Measurements from ENCODE around the gene PDIA5.
A peak's percentile ranks its signal among the peaks of the same experiment; 100 is the strongest.
"Not testable (repeated sequence)": the region's sequence is repeated elsewhere in the genome, so short reads cannot be mapped to it uniquely, and the experiment has no call there.

Gene PDIA5

DNA sequence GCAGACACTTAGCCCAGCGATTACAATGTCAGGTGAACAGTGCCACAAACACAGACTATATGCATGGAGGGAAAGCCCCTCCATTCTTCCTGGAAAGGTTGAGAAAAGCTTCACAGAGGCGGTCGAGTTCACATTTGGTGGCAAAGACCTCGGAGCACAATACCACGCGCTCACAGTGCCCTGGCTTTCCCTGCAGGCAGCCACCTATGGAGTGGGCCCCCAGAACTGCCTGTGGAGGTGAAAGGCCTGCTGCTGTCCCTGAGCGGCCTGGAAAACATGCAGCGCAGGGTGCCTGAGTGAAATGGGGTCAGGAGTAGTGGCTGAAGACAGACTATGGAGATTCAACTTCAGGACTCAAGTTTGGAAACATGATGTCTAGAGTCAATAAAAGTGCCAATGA lies 26.9 kb downstream of the PDIA5 start:
- no peak for DNase-seq (ENCODE audit: low spot score)

DNA sequence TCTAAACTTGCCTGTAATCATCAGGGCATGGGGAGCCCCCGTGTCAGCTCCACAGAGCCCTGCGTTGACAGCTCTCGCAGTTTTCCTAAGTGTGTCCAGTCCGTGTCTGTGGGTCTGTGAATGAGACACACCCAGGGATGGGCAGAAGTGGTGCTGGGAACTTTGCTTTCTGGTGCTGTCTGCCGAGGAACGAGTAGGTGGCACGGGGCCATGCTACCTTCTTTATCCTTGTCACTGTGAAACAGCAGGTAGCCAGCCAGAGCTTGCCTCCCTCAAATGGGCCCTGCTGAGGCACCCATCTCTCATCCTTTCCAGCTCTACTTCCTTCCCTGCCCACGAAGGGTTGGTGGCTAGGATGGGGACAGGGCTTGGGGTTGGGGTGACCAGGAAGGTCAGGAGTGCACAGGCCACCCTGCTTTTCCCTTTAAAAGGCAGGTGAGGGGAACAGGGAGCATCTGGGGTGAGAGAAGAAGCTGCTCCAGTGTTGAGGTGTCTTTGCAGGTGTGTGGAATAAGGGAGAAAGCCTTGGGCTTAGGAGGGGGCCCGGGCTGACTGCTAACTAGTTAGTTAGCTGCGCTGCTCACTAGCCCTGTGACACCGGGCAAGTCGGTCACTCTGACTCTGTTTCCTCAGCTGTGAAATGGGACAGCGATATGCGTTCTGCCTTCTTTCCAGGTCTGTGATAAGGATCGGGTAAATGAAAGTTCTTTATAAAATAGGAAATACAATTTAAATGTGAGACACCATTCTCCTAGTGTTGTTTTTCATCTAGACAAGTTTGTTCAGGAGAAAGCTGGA lies 27.9 kb downstream of the PDIA5 start:
- DNase-seq (ENCODE audit: low spot score) = no peak

DNA sequence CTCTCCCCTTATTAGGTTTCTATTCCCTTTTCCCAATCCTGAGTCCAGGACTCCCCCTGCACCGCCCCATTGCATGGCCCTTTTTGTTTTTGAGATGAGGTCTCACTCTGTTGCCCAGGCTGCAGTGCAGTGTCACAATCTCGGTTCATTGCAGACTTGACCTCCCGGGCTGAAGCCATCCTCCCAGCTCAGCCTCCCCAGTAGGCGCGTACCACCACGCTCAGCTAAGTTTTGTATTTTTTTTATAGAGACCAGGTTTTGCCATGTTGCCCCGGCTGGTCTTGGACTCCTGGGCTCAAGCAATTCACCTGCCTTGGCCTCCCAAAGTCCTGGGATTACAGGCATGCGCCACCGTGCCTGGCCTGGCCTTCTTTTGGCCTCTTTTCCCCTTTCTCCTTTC lies 29.3 kb downstream of the PDIA5 start:
- DNase-seq (ENCODE audit: low spot score) = no peak

DNA sequence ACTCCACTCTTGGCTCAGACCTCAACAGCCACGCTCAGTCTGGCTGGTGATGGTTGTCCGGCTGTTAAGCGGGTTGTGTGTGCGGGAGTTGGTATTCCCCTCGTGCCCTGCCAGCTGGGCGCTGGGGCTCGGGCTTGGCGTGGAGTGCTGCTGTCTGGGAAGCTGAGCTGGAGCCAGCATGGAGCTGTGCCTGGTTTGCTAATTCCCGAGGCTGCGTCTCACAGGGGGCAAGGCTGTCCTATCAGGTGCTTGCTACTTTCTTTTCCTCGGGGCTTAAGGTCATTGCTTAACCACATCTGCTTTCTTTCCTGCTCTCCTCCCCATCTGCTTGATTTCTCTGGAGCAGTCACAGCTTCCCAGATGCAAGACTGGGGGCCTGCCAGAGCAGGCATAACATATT lies 29.9 kb downstream of the PDIA5 start:
- no peak for DNase-seq (ENCODE audit: low spot score)

DNA sequence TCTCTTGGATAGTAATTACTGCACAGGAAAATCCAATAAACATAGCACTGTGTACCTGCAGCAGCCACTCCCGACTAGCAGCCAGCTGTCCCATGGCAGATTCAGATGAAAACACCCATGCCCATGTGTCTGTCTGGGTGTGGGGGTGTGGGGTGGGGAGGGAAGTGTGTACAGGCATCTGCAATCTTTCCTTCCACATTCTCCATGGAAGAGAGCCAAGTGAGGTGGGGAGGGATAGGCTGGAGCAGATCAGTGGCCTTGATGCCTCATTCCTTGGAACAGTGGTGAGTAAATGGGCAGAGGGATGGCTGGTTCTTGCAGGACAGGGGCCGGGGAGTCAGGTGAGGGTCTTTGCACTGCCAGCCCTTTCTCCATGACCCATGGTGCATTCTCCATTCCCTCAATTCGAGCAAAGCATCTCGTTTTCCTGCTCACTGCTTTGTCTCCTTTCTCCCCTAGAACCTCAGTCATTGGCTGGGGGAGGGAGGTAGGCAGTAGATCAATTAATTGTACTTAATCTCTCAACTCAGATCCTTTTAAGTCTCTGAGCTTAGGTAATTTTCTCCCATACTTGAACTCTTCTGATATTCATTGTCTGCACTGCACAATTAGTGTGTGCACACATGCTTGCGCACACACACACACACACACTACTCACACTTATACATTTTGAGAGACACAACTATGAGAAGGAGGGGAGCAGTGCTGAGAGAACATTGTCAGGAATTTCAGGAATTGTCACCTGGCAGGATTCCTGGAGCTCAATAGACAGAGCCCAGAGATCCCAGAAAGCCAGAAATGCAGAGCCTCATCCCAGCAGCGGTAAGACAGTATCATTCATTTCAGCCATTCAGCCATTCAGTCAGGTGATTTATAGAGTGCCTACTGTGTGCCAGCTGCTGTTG lies 31.9 kb downstream of the PDIA5 start:
- DNase-seq (ENCODE audit: low spot score) = no peak

DNA sequence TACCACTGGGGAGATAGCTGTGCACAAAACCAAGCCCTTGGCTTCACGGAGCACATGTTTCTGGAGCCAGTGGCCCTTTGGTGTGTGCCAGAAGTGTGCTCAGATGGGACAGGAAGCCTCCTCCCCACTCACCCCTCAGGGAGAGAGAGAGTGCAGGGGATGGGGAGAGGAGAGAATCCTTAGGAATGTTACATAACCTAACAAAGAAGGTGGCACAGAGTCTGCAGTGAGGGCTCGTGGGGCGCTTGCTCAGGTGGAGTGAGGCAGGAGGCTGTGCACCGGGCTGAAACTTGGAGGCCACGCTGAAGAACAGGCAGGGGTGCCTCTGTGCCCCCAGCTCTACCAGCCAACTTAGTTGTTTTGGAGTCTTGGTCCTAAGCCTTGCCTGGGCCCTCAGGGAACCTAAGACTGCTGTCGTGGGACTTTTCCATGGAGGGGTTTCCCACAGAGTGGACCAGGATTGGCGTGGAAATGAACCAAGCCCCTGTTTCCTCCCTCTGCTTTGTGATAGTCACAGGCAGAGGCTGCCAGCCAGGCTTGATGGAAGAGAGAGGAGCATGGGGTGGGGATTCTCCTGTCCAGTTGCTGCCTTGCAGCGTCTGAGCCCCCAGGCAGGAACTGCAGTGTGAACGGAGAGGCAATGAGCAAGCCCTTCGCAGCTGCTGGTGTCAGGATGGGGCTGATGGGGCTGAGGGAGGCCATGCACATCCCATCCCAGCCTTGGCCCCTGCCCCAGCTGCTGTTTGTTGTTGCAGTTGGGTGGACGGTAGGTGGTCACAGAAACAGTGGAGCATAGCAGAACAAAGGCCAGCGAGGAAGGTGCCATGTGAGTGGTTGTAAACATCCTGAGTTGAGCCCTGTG lies 32.7 kb downstream of the PDIA5 start:
- no peak for DNase-seq (ENCODE audit: low spot score)

DNA sequence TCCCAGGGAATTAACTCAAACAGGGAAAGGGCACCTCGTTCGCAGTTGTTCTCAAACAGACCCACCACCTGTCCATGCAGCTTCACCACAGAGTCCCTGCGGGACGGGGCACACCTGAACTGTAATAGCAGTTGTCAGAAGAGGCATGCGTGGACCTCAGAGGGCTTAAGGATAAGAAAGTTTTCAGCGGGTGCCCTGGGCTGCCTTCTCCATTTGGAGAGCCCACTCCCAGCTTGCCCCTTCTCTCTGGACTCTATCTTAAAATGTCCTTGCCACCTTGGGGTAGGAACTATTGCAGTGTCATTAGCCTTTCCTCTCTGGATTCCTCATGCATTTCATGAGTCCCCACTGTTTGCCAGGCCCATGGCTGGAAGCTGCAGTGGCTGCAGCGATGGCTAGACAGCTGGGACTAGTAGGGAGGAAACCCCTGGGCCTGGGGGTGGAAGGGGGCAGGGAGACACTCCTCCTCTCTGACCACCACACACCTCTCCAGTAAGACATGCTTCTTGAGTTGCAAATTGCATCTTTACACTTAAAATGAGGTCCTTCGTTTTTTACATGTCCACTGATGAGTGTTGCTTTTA lies 33.5 kb downstream of the PDIA5 start:
- DNase-seq (ENCODE audit: low spot score) = no peak

DNA sequence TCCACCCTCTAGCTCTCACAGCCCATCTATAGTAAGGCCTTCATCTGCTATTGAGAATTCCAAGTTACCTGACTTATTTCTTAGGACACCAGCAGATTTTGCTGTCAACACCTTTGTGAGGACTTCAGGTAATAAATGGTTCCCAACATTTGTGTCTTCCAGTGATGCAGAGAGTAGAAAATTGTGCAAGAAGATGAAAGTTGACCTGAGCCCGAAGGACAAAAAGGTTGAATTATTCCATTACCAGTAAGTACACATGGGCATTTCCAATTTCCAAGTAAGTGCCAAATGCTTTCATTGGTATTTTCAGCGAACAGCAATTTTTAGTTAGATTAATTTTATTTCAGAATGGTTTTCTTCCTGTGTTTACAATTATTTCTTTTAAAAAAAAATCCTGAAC lies 35.4 kb downstream of the PDIA5 start:
- DNase-seq (ENCODE audit: low spot score) = no peak

DNA sequence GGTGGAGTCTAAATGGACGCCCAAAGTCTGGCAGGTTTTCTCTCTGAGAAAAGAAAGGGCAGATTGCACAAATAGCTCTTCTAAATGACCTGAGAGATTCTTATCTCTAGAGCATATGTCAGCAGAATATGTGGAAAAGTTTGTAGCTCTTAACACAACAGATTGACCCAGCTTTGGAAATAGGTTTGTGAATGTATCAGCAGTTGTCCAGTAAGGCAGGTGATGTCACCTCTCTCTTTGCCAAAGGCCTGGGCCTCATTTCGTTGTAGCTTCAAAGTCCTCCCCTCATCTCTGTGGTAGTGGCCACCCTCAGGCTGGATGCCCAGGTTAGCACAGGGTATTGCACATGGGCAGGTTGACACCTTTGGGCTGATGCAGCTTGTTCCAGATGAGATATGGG lies 36.0 kb downstream of the PDIA5 start:
- no peak for DNase-seq (ENCODE audit: low spot score)

DNA sequence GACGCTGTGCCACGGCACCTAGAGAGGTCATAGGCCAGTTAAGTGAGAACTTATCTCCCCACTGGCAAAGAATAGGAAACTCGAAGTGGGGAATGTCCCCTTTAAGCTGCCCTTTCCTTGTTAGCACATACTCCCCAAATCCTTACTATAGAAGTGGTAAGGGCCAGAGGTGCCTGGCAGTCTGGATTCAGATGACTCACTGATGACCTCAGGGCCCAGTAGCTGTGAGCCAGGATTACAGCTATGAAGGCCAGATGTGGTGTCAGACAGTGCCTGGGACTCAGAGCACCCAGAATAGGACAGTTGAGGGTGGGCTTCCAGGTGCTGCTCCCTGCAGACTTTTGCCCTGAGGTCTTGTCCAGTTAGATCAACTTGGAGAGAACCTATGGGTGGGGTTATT lies 37.7 kb downstream of the PDIA5 start:
- no peak for DNase-seq (ENCODE audit: low spot score)

DNA sequence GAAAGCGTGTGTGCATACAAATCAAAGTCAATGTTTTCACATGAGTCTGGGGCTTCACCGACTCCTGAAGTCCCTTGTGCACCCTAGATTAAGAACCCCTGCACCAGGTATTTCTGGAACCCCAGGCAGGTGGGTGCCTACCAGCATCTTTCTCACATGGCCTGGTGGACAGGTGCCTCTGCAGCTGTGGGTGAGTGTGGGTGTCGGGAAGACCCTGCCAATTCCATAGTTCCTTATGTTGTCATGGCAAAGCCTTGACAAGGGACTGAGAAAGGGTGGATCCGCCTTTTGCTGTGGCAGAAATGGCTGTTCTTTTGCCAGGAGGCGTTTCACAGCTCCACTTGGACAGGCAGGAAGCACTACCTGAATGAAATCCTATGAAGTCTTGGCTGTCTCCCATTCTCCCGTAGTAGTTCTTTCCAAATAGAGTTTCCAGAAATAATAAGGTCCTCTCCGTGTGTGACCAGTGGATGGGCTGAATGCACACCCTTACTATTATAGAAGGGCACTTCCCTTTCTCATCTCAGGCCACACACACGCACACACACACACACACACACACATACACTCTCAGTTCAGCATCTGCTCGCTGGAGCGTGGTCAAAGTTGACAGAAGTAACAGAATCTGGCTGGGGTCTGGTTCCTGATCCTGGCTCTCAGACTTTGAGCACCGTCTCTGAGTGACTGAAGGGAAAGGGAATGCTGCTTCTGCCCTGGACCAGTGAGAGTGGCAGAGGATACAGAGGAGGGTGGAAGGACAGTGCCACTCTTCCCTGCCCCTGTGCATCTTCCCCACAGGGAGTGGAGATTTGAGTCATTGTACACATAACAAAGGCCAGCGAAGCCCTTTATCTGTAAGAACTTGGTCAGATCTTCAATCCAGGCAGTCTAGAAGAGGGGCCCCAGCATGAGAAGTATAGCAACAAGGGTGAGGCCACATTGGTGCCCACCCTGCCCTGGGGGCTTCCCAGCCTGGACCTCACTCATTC lies 38.7 kb downstream of the PDIA5 start:
- DNase-seq (ENCODE audit: low spot score) = no peak

DNA sequence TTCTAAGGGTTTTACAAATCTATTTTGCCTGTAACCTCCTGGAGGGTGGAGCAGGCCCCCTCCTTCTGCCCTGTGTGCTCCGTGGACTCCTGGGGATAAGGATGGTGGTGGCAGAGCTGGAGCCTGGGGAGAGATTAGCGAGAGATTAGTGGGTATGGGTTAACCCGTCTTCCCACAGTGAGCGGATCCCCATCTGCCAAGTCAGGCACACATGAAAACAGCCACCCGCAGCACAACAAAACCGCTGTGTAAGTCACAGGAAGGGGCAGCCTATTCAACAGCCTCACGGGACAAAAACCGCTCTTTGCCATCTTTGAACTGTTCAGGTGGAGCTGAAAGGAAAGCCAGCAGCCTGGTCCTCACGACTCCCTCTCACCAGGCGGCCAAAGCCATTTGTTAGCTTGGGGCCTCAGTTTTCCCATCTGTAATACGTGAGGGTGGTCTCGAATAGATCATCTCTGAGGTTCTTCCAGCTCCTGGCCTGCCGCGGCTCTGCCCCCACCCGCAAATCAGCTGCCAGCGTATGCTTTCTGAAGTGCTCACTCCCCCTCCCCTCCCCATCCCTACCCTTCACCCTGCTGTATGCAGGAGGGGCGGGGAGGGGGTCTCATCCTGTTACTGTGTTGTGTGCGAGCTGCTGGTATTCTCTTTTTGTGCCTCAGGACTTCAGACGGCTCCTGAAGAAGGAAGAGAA lies 43.6 kb downstream of the PDIA5 start:
- peak; percentile 65 for DNase-seq (ENCODE audit: low spot score)

DNA sequence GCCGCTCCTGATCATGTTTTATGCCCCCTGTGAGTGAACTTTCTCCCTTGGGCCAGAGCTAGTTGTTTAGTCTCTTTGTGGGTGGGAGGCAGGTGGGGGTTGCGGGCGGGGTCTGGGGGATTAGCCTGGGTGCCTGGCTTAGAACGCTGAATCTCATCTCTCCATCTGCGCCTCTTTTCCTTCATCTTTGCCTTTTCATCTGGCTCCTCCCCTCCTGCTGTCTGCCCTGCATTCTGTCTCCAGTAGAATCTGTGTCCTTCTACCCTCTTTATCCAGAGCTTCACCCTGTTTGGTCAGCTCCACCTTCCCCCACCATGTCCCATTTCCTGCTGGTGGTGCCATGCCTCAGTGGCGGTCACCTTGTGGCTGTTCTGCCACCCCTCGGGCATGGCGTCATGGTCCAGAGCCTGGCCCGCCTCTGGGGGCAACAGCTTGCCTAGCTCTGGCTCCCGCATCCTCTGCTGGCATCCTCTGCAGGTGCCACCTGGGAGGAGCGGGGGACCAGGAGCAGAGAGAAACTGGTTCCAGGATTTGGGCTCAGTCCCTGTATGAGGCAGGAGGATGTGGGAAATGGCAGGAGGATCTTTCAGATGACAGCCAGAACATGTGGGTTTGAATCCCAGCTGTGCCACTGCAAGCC lies 44.3 kb downstream of the PDIA5 start:
- DNase-seq (ENCODE audit: low spot score) = no peak

DNA sequence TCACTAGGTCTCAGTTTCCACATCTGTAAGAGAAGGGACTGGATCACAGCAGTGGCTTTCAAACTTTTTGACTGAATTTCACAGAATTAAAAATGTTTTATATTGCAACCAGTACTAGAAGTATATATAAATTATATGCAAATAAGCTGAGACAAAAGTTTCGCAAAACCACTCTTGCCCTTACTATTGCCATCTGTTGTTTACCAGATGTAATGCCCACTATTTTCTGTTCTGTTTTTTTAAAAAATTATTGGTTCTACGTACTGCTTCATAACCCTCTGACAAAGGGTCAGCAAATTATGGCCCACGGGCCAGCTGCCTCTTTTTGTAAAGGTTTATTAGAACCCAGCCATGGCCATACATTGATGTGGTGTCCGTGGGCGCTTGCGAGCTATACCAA lies 44.8 kb downstream of the PDIA5 start:
- DNase-seq (ENCODE audit: low spot score) = no peak

DNA sequence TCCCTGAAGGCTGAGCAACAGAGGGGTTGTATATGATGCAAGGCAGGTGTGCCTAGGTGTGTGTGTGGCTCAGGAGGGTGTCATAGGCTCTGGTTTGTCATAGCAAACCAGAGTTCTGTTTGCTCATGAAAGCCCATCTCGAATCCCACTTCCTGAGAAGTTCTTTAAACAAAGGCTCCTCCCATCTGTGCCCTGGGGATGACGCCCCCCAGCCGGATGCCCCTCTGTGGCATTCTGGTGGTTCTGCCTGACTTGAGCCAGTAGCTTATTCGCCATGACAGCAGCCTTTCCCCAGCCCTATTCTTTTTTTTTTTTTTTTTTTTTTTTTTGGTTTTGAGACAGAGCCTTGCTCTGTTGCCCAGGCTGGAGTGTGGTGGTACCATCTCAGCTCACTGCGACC lies 45.4 kb downstream of the PDIA5 start:
- no peak for DNase-seq (ENCODE audit: low spot score)

DNA sequence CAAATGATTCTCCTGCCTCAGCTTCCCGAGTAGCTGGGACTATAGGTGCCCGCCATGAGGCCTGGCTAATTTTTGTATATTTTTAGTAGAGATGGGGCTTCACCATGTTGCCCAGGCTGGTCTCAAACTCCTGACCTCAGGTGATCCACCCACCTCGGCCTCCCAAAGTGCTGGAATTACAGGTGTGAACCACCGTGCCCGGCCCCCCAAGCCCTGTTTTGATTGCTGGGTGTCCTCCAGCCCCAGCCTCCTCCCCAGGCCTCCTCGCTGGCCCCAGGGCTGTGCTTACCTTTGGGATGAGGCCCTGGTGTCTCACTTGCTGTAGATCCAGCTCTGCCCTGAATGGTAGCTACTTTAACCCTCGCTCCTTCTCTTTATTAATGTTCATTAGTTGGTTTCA lies 45.8 kb downstream of the PDIA5 start:
- DNase-seq (ENCODE audit: low spot score) = not testable (repeated sequence)

DNA sequence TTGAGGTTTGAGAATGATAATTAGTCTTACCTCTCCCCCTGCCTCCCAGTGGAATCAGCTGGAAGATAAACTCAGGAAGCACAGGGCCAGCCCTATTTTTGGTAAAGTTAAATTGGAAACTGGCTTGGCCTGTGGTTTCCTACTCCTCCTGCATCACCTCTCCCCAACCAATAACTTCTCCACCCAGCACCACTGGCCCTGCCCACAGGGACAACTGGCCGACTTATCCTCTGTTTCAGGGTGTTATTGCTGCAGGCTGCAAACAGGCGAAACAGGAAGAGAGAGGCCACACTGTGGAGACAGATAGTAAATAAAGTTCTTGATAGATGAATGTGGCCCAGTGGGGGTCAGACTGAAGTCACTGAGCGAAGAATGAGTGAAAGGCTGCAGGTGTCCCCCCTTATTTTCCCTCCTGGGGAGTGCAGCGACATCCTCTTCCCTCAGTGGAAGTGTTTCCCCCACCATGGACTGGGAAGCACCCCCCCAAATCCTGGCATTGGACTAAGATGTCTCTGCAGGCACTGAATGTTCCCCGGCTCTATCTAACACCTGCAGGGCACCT lies 47.1 kb downstream of the PDIA5 start:
- DNase-seq (ENCODE audit: low spot score) = no peak

DNA sequence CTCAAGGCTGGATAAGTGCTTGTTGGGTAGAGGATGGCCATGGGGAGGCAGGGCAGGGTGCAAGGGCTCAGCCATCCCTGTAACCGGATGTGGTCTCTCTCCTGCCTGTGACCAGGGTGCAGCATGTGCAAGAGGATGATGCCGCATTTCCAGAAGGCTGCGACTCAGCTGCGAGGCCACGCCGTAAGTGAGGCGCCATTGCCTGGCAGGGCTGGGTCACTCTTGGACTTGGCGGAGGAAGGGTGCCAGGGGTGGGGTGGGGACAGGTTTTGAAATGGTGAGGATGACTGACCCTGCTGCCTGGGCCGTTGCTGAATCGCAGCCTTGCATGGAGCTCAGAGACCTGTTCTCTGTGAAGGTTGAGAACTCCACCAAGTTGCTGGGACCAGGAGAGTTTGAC lies 49.3 kb downstream of the PDIA5 start:
- no peak for DNase-seq (ENCODE audit: low spot score)

DNA sequence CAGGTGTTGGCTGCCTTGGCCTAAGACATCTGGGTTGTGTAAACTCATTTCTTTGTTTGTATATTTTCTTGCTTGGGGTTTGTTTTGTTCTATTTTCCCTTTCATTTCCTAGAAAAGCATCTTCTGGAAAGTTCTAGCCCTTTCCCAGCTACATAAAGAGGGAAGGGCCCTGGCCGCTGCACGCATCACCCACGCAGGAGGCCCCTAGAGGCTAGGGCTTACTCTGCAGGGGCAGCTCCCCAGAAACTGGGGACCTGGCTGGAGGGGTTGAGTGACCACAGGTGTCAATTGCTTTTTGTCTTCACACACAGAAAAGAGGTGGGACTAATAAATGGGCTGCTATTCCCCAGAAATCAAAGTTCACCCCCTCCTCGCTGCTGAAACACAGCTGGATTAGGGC lies 52.6 kb downstream of the PDIA5 start:
- no peak for DNase-seq (ENCODE audit: low spot score)
